GM18520 (cell line): Measurements from ENCODE around the gene ALDH1A1.
"Not testable (repeated sequence)": the region's sequence is repeated elsewhere in the genome, so short reads cannot be mapped to it uniquely, and the experiment has no call there.

Source experiments
- ATAC-seq: cut with Tn5 transposase; IDR thresholded peaks from one replicate; pipeline ENCODE4 v1.9.1; 2021; ENCODE audit not compliant: unreplicated experiment

The ALDH1A1 gene

DNA sequence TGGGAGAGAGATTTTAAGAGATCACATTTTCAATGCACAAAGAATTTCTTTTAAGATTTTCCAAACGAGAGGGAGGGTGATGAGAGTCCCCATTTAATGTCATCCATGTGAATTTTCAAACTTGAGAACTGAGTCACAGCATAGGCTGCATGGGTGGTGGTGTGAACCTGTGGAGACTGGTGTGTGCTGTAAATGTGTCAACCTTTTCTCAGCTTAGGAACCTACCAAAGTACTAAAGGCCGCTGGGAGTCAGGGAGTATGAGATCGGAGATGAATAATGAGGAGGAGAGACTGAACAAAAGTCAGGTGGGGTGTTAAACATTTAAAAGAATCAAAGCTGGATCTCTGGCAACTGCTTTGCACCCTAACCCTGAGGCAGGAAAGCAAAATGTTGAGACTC lies 7.5 kb downstream of the ALDH1A1 start:
- no peak for ATAC-seq

- ATAC-seq: no peak
Observed at GRCh38 chr9:72943844-72944462, 8.9 kb downstream of the ALDH1A1 start.

- ATAC-seq: no peak
Observed at GRCh38 chr9:72942451-72942850, 10.4 kb downstream of the ALDH1A1 start.

- not testable (repeated sequence) for ATAC-seq
Observed at GRCh38 chr9:72939581-72939980, 13.3 kb downstream of the ALDH1A1 start.

DNA sequence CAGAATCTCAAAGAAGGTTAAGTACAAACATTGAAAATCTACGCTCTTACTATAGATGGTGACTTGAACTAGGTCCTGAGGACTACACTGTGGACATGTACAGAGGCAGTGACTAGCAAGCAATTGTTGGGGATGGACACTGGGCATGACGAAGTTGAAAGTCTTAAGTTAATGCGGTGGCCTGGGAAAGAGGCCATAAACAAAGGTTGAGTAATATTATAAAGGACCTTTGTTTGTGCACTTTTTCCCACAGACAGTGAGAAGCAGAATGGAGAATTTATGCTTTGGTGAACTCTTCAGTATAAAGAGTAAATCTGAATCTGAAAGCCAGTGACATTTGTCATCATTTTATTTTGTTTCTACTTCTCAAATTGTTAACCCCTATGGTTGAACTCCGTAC lies 15.3 kb downstream of the ALDH1A1 start:
- no peak for ATAC-seq

- ATAC-seq: no peak
Observed at GRCh38 chr9:72936679-72937078, 16.2 kb downstream of the ALDH1A1 start.

GRCh38 chr9:72936266-72936665 lies 16.6 kb downstream of the ALDH1A1 start:
- ATAC-seq: no peak

DNA sequence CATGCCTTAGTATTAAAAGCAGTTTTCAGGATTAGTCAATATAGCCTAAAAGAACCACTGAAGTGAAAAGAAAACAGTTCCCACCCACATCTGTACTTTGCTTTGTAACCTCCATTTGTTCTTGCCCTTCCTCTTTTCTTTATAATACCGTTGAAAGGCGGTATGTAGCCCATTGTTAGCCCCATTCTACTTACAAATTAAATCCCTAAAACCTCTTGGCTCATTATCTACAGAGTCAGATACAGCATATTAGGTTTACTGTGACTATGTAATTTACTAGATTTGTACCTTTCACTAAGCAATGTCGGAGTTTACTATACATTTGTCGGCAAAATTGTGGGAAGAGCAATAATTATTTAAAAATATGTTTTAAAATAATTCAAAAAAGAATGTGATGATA lies 17.3 kb downstream of the ALDH1A1 start:
- ATAC-seq: no peak

DNA sequence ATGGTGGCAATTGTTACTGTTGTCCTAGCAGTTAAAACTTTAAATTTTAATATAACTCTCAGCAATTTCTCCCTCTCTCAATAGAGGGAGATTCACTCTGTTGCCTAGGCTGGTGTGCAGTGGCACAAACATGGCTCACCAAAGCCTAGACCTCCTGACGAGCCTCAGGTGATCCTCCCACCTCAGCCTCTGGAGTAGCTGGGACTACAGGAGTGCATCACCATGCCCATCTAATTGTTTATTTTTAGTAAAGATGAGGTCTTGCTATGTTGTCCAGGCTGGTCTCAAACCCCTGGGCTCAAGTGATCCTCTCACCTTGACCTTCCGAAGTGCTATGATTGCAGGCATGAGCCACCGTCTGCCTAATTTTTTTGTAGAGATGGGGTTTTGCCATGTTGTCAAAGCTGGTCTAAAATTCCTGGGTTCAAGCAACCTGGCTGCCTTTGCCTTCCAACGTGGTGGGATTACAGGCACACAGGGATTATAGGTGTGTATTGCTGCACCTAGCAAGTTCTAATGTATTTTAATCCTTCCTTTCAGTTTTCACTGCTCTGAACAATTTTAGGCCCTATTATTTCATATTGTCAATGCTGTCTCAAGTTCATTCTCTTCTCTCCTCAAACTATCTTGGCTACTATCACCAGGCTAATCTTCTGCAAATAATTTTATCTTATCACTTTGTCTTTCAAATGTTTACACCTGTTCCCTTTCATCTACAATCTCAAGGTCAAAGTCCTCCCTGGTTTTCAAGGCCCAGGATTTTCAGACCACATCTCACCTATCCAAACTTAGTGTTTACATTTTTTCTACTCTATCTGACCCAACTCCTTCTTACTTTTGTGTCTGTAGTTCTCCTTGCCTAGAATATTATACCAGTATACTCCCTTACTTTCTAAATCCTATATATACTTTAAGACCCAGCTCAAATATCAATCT lies 18.9 kb downstream of the ALDH1A1 start:
- no peak for ATAC-seq

DNA sequence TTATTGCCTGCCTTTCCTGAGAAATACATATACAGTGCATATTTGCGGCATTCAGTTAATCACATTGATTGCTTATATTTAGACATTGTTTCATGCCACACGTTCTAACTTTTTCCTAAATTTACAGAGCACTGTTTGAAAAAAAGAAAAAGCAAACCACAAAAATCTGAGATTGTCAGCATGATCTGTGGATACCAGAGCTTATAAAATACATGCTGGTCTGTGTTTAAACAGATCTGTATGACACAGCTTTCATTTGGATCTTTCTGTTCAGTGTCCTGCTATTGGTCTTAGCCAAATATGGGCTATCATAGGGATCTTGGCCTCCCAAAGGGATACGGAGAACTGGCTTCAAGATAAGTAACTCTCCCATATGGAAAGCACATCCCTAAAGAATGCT lies 20.2 kb downstream of the ALDH1A1 start:
- no peak for ATAC-seq

DNA sequence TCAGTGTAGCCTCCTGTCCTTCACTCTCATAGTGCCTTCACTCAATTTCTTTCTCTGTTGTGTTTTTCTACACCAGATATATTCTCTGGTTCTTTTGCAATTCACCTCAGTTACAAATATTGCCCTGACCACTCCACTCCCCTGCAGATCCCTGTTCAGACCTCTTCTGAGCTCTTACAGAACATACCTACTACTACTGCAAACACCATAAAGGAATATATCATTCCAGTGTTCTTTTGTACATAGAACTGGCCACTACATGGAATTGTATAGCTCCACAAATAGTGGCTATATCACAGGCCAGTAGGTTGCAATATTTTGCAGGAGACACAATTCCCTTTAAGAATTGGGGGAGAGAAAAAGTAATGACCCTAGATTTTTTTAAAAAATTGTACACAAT lies 21.0 kb downstream of the ALDH1A1 start:
- ATAC-seq: no peak

DNA sequence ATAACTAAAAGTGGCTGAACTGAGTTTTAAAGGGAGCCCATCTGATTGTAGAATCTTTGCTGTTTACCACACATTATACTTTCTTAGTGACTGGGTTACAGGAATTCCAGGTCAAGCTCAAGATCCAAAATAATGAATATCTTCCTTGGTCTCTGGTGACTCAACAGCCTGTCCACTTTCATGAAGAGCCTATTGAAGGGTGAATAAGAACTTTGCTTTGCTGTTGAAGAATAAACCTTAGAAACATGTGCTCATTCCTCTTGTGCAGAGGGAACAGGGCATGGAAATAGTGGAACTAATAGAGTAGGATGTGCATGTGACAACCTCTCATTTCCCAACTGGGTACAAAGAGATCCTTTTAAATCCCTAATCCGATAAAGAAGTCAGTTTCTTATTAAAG lies 21.4 kb downstream of the ALDH1A1 start:
- no peak for ATAC-seq

- ATAC-seq: no peak
Observed at GRCh38 chr9:72930828-72931227, 22.0 kb downstream of the ALDH1A1 start.

DNA sequence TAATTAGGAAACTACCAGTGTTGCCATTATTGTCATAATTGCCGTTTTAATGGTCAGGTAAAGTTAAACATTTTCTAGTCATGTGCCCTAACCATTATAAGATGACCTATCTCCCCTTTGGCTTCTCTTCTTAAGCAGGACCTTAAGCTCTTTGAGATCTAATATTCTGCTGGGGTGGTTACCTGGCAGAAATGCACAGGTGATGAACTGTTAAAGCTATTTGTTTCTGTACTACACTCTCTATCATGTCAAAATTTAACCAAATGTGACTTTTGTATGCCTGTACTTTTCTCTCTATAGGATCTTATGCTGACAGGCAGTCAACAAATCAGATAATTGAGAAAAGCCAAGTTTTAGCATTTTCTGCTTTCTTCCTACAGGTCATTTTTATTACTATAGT lies 23.3 kb downstream of the ALDH1A1 start:
- no peak for ATAC-seq

GRCh38 chr9:72928042-72928507 lies 24.8 kb downstream of the ALDH1A1 start:
- ATAC-seq: no peak

DNA sequence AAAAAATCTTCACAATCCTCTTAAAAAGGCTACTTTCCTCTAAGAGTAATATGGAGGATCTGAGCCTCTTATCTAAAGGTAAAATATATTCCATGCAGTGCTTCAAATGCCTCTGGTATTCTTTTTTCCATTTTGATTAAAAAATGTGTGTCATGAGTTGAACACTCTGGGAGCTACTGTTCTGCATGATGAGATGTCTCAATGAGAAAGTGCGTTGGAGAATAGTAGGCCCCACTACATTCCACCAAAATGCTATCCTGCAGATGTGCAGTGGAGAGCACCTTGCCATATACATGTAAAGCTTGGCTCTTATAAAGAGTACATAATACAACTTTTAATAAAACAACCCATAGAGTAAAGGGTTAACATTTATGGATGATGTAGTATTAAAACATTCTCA lies 26.3 kb downstream of the ALDH1A1 start:
- ATAC-seq: no peak

DNA sequence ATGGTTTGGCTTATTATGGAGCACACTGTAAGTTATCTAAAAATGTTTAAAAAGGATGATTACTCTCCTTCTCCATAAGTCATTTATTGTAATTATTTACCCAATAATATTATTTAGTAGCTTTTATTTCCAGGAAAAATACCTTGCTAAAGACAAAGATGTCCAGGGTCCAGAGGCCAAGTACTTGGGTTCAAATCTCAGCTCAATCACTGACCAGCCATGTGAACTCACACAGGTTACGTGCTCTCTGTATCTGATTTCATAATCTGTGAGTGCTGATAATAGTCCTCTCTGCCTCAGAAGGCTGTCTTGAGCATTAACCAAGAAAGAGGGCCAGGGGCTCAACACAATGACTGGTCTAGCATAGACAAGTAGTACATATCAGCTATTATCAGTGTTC lies 27.0 kb downstream of the ALDH1A1 start:
- no peak for ATAC-seq

- no peak for ATAC-seq
Observed at GRCh38 chr9:72925126-72925789, 27.6 kb downstream of the ALDH1A1 start.

- ATAC-seq: no peak
Observed at GRCh38 chr9:72924154-72924790, 28.6 kb downstream of the ALDH1A1 start.

GRCh38 chr9:72923077-72923476 lies 29.8 kb downstream of the ALDH1A1 start:
- ATAC-seq: no peak

- no peak for ATAC-seq
Observed at GRCh38 chr9:72921888-72922654, 30.8 kb downstream of the ALDH1A1 start.
